Lower lobe of right lung (tissue), 2 donors: ENCODE results near the gene CUX1. TPM values are rescaled to one million over a fixed set of nuclear protein-coding genes. Genes with fewer than 3 reads are reported as not detected.

ENCODE experiments used
- ATAC-seq, 2 donors: fragments of 200-7000 bp; cut with Tn5 transposase; one replicate each; pipeline ENCODE4 v1.9.1; 2020 to 2022; ENCODE audit warnings: mild to moderate bottlenecking in 2 of 2, moderate library complexity in 2 of 2
- DNase-seq: peaks from one replicate; pipeline ENCODE4 v3.0.0-alpha.2; 2020
- H3K27ac ChIP-seq: fragments of 200-600 bp; one replicate; pipeline ENCODE4 v1.8.0; 2022
- H3K27me3 ChIP-seq: fragments of 200-600 bp; one replicate; pipeline ENCODE4 v1.8.0; 2022; ENCODE audit warnings: low read depth
- H3K36me3 ChIP-seq: fragments of 200-600 bp; one replicate; pipeline ENCODE4 v1.8.0; 2022; ENCODE audit warnings: mild to moderate bottlenecking
- H3K4me1 ChIP-seq: fragments of 200-600 bp; one replicate; pipeline ENCODE4 v1.8.0; 2022
- H3K4me3 ChIP-seq: fragments of 200-600 bp; one replicate; pipeline ENCODE4 v1.8.0; 2022; ENCODE audit warnings: mild to moderate bottlenecking
- H3K9me3 ChIP-seq: fragments of 200-600 bp; one replicate; pipeline ENCODE4 v1.8.0; 2022
- CTCF ChIP-seq: fragments of 200-600 bp; IDR thresholded peaks from one replicate; pipeline ENCODE4 v1.8.0; 2022; ENCODE audit warnings: antibody characterized with exemption, mild to moderate bottlenecking
- intact Hi-C: fragments of 100-400 bp; cut with DNase I; formaldehyde crosslinking; loops from one replicate; pipeline ENCODE4 v1.11.0; 2022
- total RNA-seq: library from RNA; stranded (reverse); fragmentation: NEBNext Ultra II Directional; extraction: Animal tissue kit (Norgen Biotek cat#: 25700); gene quantifications from one replicate; pipeline ENCODE4 v1.2.1, GENCODE V29; 2021
- donor health status: DM: no; HTN: yes; CAD: no; lungs with severe emphysema.

The CUX1 gene
- total RNA-seq, 1 donor from 2014 or later = 118 TPM

DNA sequence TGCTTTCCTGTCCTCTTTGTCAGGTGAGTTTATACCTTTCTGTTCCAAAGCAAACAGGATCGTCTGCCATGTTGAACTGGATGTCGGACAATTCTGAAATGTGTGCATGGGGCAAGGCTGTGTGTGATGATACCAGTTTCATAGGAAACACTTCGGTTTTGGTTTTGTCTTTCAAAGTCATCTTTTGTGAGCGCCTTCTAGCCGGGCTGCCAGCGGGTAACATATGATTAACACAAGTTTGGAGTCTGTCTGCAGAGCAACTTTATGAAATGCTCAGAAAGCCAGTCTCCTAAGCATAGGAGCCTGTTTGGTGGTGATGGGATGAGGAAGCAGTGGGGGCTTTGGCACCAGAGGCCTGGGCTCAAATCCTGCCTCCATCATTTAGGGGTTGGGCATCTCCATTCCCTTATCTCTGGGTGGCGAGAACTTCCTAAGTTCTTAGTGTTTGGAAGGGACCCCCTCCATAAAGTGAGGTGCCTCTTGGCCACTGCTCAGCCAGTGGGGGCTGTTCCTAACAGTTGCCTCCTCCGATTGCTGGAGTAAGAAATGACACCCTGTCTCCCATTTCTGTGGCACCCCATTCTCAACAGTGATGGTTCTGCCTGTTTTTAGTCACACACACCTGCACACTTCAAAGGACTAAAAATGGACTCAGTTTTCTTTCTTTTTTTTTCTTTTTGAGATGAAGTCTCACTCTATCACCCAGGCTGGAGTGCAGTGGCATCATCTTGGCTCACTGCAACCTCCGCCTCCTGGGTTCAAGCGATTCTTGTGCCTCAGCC lies 36.8 kb downstream of the CUX1 start:
- H3K4me1 ChIP-seq = peaks cover 44% of the 10 kb centered on the region
- ATAC-seq = no peak
- no peaks in the 10 kb centered on the region for H3K36me3 ChIP-seq
- no peaks in the 10 kb centered on the region for H3K27me3 ChIP-seq
- no peak for TF ChIP-seq CTCF
- intact Hi-C loops = no loop called here
- H3K9me3 ChIP-seq = no peaks in the 10 kb centered on the region
- no peak for DNase-seq
- H3K27ac ChIP-seq = no peak overlapping the region
- H3K4me3 ChIP-seq = no peak overlapping the region

GRCh38 chr7:101856473-101857357 lies 39.3 kb downstream of the CUX1 start:
- DNase-seq (peak; percentile 96), ATAC-seq (peak; percentile 96 to 97)
- intact Hi-C loops = no loop called here
- Histone ChIP-seq H3K4me1 (peaks cover 63% of the 10 kb centered on the region), H3K36me3 (no peaks in the 10 kb centered on the region), H3K27ac (peak overlapping the region; percentile 86), H3K4me3 (peak overlapping the region; percentile 50), H3K9me3 (no peaks in the 10 kb centered on the region), H3K27me3 (no peaks in the 10 kb centered on the region)
- peak; percentile 51 for TF ChIP-seq CTCF

GRCh38 chr7:101857358-101857811 lies 40.0 kb downstream of the CUX1 start:
- Histone ChIP-seq H3K27ac (peak overlapping the region; percentile 86), H3K4me1 (peaks cover 63% of the 10 kb centered on the region), H3K27me3 (no peaks in the 10 kb centered on the region), H3K36me3 (no peaks in the 10 kb centered on the region), H3K9me3 (no peaks in the 10 kb centered on the region), H3K4me3 (peak overlapping the region; percentile 50)
- TF ChIP-seq CTCF = no peak
- intact Hi-C loops = no loop called here
- ATAC-seq = no peak
- DNase-seq = no peak

- no peaks in the 10 kb centered on the region for H3K27me3 ChIP-seq
- intact Hi-C loops = no loop called here
- peak overlapping the region; percentile 86 for H3K27ac ChIP-seq
- peak in 1 of 2 donors; percentile 11 for ATAC-seq
- no peak overlapping the region for H3K4me3 ChIP-seq
- no peaks in the 10 kb centered on the region for H3K9me3 ChIP-seq
- DNase-seq = no peak
- no peak for TF ChIP-seq CTCF
- H3K36me3 ChIP-seq = no peaks in the 10 kb centered on the region
- peaks cover 63% of the 10 kb centered on the region for H3K4me1 ChIP-seq
These were observed 41.3 kb downstream of the CUX1 start for GRCh38 chr7:101858437-101859385.
